Adrenal gland (tissue), 5 donors: ENCODE data around the gene LRRC4.

Experiments
- POLR2A ChIP-seq, 2 donors: fragments of 450-650 bp; IDR thresholded peaks; one replicate each; pipeline ENCODE4 v1.6.1; 2017; ENCODE audit warnings: antibody characterized with exemption in 2 of 2, mild to moderate bottlenecking in 2 of 2, moderate library complexity in 1 of 2
- TF ChIP-seq, protein P1 (sequence below), 6 experiments: fragments of 450-650 bp in 4 of 6; fragments of 200-600 bp in 2 of 6; sonication (generic) in 1 of 6; IDR thresholded peaks; 1 replicate in 5 of 6; 2 replicates in 1 of 6; pipeline versions ENCODE4 v1.5.1 to v1.8.0; 2016 to 2021; ENCODE audit warnings: antibody characterized with exemption in 6 of 6, mild to moderate bottlenecking in 2 of 6, moderate library complexity in 1 of 6
- donor health status: DM: no; HTN: no; CAD: no.

DNA sequence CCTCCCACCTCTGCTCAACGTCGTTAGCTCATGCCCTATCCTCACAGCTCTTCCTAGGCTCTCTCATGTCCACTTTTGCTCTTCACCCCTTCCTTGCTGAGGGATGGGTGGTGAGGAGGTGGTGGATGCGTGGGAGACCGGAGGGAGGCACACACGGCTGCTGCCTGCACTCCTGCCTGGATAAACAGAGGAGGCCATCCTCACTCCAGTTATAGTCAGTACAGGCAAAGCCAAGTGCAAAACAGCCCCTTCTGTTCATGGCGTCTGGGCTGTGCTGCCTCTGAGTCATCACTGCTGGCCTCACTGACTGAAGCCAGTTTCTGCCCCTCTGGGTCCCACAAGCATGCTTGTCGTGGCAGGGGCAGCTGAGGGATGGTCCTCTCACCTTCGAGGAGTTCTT lies 31.9 kb upstream of the LRRC4 start:
- TF ChIP-seq POLR2A (IDR thresholded peaks at IDR 0.05), result no peak
- TF ChIP-seq, protein P1, sequence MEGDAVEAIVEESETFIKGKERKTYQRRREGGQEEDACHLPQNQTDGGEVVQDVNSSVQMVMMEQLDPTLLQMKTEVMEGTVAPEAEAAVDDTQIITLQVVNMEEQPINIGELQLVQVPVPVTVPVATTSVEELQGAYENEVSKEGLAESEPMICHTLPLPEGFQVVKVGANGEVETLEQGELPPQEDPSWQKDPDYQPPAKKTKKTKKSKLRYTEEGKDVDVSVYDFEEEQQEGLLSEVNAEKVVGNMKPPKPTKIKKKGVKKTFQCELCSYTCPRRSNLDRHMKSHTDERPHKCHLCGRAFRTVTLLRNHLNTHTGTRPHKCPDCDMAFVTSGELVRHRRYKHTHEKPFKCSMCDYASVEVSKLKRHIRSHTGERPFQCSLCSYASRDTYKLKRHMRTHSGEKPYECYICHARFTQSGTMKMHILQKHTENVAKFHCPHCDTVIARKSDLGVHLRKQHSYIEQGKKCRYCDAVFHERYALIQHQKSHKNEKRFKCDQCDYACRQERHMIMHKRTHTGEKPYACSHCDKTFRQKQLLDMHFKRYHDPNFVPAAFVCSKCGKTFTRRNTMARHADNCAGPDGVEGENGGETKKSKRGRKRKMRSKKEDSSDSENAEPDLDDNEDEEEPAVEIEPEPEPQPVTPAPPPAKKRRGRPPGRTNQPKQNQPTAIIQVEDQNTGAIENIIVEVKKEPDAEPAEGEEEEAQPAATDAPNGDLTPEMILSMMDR (IDR thresholded peaks at IDR 0.05), result no peak
